NCI-H524 treated with DMSO at 0.1 percent for 48 hours (cell line): ENCODE results near the gene DHCR24.

ENCODE experiments used
- DNase-seq: peaks from one replicate; lab custom pipeline; 2025; lab: John Stamatoyannopoulos, UW

The DHCR24 gene

DNA sequence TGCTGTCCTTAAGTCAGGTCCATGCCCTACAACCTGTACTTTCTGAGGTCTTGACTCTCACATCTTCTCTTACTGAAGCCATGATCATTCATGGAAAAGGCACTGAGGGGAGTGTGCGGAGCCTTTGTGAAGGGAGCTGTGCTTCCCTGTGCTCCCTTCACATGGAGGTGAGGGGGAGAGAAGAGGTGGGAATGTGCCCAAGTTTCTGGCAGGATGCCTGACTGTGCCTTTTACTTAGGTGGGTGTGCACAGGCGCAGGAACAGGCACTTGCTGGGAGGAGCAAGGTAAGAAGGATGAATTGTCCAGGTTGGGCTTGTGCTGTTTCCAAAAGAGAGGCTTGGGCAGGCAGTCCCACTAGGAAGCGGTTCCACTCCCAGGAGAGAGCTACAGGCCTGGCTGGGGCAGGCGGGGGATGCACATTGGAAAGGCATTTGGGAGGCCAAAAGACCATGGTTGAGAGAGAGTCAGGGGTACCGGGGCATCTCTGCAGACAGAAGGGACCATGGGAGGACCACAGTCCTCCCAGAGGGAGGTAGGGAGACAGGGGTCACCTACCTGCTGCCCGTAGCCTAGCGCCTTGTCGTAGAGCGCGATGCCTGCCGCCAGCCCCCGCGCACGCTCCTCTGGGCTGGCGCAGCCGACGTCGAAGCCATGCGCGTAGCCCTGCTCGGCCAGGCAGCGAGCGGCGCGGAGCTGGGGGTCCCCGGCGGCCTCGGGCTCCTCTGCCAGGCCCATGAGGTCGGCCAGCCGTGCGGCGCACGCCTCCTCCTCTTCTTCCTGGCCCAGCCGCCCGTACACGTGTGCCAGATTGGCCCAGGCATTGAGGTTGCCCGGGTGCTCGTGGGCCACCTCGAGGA, 86.7 kb downstream of the DHCR24 start:
- DNase-seq: no peak
